ENCODE results near the gene PLCB3. TPM values are rescaled to one million over a fixed set of nuclear protein-coding genes. Genes with fewer than 3 reads are reported as not detected.

Gene PLCB3
- total RNA-seq, 6 donors from 2014 or later: 19.5 to 55.5 (median 30.3) TPM

DNA sequence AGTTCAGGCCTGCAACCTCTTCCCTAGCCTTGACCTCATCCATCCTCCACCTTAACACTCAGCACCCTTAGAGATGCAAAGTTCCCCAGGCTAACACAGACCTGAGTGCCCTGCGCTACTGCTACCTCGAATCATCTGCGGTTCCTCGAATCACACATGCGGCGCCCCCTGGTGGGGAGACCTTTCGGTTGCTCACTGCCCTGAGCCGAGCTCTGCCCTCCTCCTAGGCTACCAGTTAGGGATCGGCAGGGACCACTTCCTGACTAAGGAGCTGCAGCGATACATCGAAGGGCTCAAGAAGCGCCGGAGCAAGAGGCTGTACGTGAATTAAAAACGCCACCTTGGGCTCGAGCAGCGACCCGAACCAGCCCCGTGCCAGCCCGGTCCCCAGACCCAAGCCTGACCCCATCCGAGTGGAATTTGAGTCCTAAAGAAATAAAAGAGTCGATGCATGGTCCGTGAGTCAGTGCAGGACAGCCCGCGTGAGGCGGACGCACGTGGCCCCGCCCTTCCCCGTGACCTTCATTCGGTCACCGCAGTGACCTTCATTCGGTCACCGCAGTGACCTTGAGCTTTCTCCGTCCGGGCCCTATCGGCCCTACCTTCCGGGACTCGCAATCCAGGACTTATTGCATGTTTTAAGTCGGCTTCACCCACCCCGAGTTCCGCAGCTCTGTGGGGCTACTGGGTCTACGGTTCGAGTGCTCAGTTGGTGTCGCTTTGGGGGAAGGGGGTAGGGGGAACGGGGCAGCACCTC lies 53.2 kb downstream of the PLCB3 start:
- no peak for TF ChIP-seq EP300 (IDR thresholded peaks at IDR 0.05)
- TF ChIP-seq POLR2AphosphoS5 (IDR thresholded peaks at IDR 0.05): peak in 1 of 2 donors; percentile 1
- TF ChIP-seq, protein P1, sequence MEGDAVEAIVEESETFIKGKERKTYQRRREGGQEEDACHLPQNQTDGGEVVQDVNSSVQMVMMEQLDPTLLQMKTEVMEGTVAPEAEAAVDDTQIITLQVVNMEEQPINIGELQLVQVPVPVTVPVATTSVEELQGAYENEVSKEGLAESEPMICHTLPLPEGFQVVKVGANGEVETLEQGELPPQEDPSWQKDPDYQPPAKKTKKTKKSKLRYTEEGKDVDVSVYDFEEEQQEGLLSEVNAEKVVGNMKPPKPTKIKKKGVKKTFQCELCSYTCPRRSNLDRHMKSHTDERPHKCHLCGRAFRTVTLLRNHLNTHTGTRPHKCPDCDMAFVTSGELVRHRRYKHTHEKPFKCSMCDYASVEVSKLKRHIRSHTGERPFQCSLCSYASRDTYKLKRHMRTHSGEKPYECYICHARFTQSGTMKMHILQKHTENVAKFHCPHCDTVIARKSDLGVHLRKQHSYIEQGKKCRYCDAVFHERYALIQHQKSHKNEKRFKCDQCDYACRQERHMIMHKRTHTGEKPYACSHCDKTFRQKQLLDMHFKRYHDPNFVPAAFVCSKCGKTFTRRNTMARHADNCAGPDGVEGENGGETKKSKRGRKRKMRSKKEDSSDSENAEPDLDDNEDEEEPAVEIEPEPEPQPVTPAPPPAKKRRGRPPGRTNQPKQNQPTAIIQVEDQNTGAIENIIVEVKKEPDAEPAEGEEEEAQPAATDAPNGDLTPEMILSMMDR (IDR thresholded peaks at IDR 0.05): peak; percentile 80 to 95 (median 92)
- peak; percentile 91 to 97 for DNase-seq
- Histone ChIP-seq H3K27me3 (peaks cover 0 to 14% (median 9%) of the 10 kb centered on the region in 4 donors), H3K27ac (peak overlapping the region; percentile 91 to 97 (median 94)), H3K4me3 (peak overlapping the region; percentile 46 to 96 (median 87)), H3K4me1 (peaks cover 30 to 47% (median 43%) of the 10 kb centered on the region in 4 donors), H3K36me3 (peaks cover 0 to 9% (median 0%) of the 10 kb centered on the region in 4 donors), H3K9me3 (no peaks in the 10 kb centered on the region)
- WGBS, 2 donors: 0 to 1% methylated on average over 27 to 46 of the region's 46 CpGs
- ATAC-seq (ENCODE audit: low FRiP score in 2 of 2): peak; percentile 73 to 82

DNA sequence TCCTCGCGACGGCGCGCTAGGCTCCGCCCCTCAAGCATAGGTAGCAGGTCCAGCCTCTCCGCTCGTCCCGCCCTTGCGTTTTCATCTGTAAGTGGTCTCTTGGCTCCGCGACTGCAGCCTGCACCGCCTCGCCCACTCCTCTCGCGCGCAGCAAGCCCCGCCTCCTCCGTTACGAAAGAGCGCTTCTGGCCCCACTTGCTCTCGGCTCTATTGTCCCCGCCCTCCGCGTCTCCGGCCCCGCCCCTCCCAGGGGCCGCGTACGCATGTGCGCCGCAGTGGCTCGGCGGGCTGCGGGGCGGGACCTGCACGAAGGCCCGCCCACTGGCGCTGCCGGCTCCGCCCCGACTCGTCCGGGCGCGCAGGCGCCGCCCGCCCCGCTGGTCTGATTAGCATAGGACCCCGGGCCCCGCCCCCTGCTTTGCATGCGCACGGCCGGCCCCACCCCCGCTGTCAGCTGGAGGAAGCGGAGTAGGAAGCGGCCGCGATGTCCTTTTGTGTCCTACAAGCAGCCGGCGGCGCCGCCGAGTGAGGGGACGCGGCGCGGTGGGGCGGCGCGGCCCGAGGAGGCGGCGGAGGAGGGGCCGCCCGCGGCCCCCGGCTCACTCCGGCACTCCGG lies 53.9 kb downstream of the PLCB3 start, which contains the start of gene ESRRA:
TSS of gene ESRRA (plus strand) at position 450 of the 616 bp plus-strand sequence. CDS start 1,656 bp downstream, outside the sequence.
- TF ChIP-seq, protein P1 (IDR thresholded peaks at IDR 0.05): no peak
- TF ChIP-seq POLR2A (IDR thresholded peaks at IDR 0.05): peak in 1 of 4 donors; percentile 69
- TF ChIP-seq EP300 (IDR thresholded peaks at IDR 0.05): peak in 1 of 4 donors; percentile 57
- peak; percentile 31 to 64 for TF ChIP-seq POLR2AphosphoS5 (IDR thresholded peaks at IDR 0.05)
- ATAC-seq (ENCODE audit: low FRiP score in 2 of 2): peak; percentile 95 to 96
- H3K27ac ChIP-seq: peak within 1 kb of the TSS; percentile 91 to 97 (median 96)
- peak within 1 kb of the TSS; percentile 65 to 96 (median 87) for H3K4me3 ChIP-seq
- peaks cover 0 to 9% (median 0%) of the 10 kb centered on the region in 4 donors for H3K36me3 ChIP-seq
- peaks cover 0 to 7% (median 3%) of the 10 kb centered on the region in 4 donors for H3K27me3 ChIP-seq
- DNase-seq: peak; percentile 100
- H3K9me3 ChIP-seq: no peaks in the 10 kb centered on the region
- 1% methylated on average over 18 of the region's 81 CpGs; no CpG with 5 or more reads in 1 of the 2 donors for WGBS, 2 donors
- peaks cover 24 to 41% (median 36%) of the 10 kb centered on the region in 4 donors for H3K4me1 ChIP-seq

DNA sequence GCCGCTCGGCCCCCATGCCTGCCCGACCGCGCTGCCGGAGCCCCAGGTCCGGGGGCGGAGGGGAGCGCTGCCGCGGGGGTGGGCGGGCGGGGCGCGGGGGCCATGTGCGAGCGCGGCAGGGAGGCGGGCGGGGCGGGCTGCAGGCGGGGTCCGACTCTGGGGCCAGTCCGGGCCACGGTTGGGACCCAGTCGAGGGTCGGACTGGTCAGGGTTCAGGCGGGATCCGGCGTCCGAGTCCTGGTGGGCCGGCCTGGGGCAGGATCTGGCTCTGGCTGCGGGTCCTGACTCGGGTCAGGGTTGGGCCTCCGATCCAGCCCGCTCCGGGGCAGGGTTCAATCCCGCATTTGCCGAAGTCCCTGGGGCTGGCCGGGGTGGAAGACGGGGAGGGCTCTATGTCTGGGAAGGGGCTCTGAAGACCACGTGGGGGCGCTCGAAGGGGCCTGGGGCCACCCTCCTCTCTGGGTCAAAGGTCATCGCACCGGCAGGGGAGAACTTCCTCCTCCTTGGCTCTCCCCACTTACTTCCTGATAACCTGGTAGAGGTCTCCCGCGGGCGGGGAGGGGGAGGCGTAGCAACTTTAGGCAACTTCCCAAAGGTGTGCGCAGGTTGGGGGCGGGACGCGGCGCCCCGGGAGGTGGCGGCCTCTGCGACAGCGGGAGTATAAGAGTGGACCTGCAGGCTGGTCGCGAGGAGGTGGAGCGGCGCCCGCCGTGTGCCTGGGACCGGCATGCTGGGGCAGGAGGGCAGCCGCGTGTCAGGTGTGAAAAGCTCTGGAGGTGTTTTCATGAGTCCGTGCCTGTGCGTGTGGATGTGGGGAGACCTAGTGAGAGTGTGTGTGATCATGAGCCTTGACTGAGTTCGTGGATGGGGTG lies 54.6 kb downstream of the PLCB3 start:
- Histone ChIP-seq H3K27me3 (no peaks in the 10 kb centered on the region), H3K4me1 (peaks cover 17 to 33% (median 29%) of the 10 kb centered on the region in 4 donors), H3K9me3 (no peaks in the 10 kb centered on the region), H3K4me3 (peak overlapping the region; percentile 65 to 96 (median 87)), H3K36me3 (peaks cover 0 to 9% (median 0%) of the 10 kb centered on the region in 4 donors), H3K27ac (peak overlapping the region; percentile 88 to 97 (median 96))
- TF ChIP-seq EP300 (IDR thresholded peaks at IDR 0.05): no peak
- TF ChIP-seq, protein P1 (IDR thresholded peaks at IDR 0.05): peak in 5 of 6 experiments; percentile 12 to 46 (median 17)
- TF ChIP-seq POLR2A (IDR thresholded peaks at IDR 0.05): peak in 3 of 4 donors; percentile 27 to 80 (median 64)
- TF ChIP-seq POLR2AphosphoS5 (IDR thresholded peaks at IDR 0.05): peak in 1 of 2 donors; percentile 66
- WGBS, 2 donors: 0 to 1% methylated on average over 22 to 40 of the region's 71 CpGs
- peak; percentile 13 to 24 for ATAC-seq (ENCODE audit: low FRiP score in 2 of 2)
- DNase-seq: peak; percentile 89 to 94

DNA sequence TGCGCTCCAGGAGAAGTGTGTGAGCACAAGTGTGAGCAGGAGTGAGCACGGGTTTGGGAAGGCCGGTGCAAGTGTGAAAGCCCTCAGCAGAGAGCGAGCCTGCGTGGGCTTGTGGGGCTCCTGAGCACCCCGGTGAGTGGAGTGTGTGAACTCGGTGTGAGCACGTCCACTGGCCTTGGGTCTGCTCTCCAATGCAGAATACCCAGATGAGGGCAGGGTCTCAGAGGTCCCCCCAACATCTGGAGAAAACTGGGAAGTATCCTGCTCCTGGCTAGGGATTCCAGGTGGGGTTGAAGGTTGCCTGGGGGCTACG lies 55.2 kb downstream of the PLCB3 start:
- Histone ChIP-seq H3K4me3 (peak overlapping the region; percentile 65 to 96 (median 87)), H3K27me3 (no peaks in the 10 kb centered on the region), H3K4me1 (peaks cover 14 to 28% (median 23%) of the 10 kb centered on the region in 4 donors), H3K9me3 (no peaks in the 10 kb centered on the region), H3K36me3 (peaks cover 0 to 9% (median 3%) of the 10 kb centered on the region in 4 donors), H3K27ac (peak overlapping the region; percentile 88 to 97 (median 96))
- ATAC-seq (ENCODE audit: low FRiP score in 2 of 2) (no peak), DNase-seq (peak in 1 of 2 donors; percentile 39)
- 19 to 28% methylated on average over 7 of the region's 9 CpGs for WGBS, 2 donors
- no peak for TF ChIP-seq EP300 (IDR thresholded peaks at IDR 0.05)
- TF ChIP-seq POLR2AphosphoS5 (IDR thresholded peaks at IDR 0.05): no peak
- TF ChIP-seq, protein P1 (IDR thresholded peaks at IDR 0.05): no peak
- no peak for TF ChIP-seq POLR2A (IDR thresholded peaks at IDR 0.05)

Data from upper lobe of left lung (tissue), 6 donors.